ENCODE data around the gene WNT8B.

GRCh38 chr10:100438674-100439315 lies 24.0 kb upstream of the WNT8B start:
- TF ChIP-seq CTCF (IDR thresholded peaks at IDR 0.05), result no peak
- no peak for TF ChIP-seq POLR2A (IDR thresholded peaks at IDR 0.05)

Data from esophagus squamous epithelium (tissue), 4 donors.